HEK293 (cell line): Measurements from ENCODE around the gene ARHGEF35.

Experiments used
- CTCF ChIA-PET: fragments of 350-600 bp; formaldehyde crosslinking; extraction: SDS; loops from one replicate; lab custom pipeline; 2021; ENCODE audit warnings: antibody characterized with exemption; lab: Yijun Ruan, JAX
- POLR2A ChIA-PET: fragments of 300-600 bp; formaldehyde crosslinking; extraction: SDS; loops from one replicate; lab custom pipeline; 2020; ENCODE audit warnings: antibody characterized with exemption, inconsistent platforms; lab: Yijun Ruan, JAX
- H3K27ac ChIP-seq: fragments of 200-500 bp; sonication (Bioruptor generic); 2 replicates; pipeline ENCODE4 v1.5.1; 2014; ENCODE audit warnings: low read depth, low read length, control low read depth, inconsistent platforms; ENCODE audit errors: extremely low read depth
- H3K36me3 ChIP-seq, 2 experiments: fragments of 200-500 bp in 1 of 2; sonication (Bioruptor generic) in 1 of 2; 1 replicate in 1 of 2; 2 replicates in 1 of 2; pipeline ENCODE4 v1.5.1; 2014 to 2017; ENCODE audit warnings: inconsistent platforms in 2 of 2, low read length in 2 of 2; ENCODE audit not compliant: control insufficient read depth in 2 of 2, insufficient read depth in 1 of 2
- H3K4me1 ChIP-seq: fragments of 200-500 bp; sonication (Bioruptor generic); 2 replicates; pipeline ENCODE4 v1.5.1; 2014; ENCODE audit warnings: mild to moderate bottlenecking, low read length, inconsistent platforms; ENCODE audit not compliant: control insufficient read depth, insufficient read depth
- H3K4me3 ChIP-seq: 2 replicates; pipeline ENCODE4 v1.5.1; 2011; ENCODE audit warnings: low read depth, mild to moderate bottlenecking, control low read depth, low read length, moderate library complexity
- H3K9me3 ChIP-seq: fragments of 200-500 bp; sonication (Bioruptor generic); 2 replicates; pipeline ENCODE4 v1.5.1; 2014; ENCODE audit warnings: low read depth, low read length, inconsistent platforms; ENCODE audit not compliant: control insufficient read depth, insufficient read depth
- BCL11B ChIP-seq: fragments of 450-650 bp; formaldehyde crosslinking; IDR thresholded peaks from 2 replicates; pipeline ENCODE4 v1.5.1; 2016; ENCODE audit warnings: low read depth, missing biosample characterization, missing genetic modification characterization
- GLIS2 ChIP-seq: fragments of 450-650 bp; formaldehyde crosslinking; IDR thresholded peaks from 2 replicates; pipeline ENCODE4 v1.5.1; 2016; ENCODE audit warnings: missing biosample characterization, missing genetic modification characterization
- OSR2 ChIP-seq: fragments of 450-650 bp; formaldehyde crosslinking; IDR thresholded peaks from 2 replicates; pipeline ENCODE4 v1.5.1; 2016; ENCODE audit warnings: missing biosample characterization, missing genetic modification characterization
- SCRT2 ChIP-seq: fragments of 450-650 bp; formaldehyde crosslinking; IDR thresholded peaks from 2 replicates; pipeline ENCODE4 v1.5.1; 2016; ENCODE audit warnings: missing biosample characterization, missing genetic modification characterization
- SETDB1 ChIP-seq: IDR thresholded peaks from one replicate; pipeline ENCODE4 v1.6.1; 2017; ENCODE audit warnings: mild to moderate bottlenecking, low read length, moderate library complexity, mixed read lengths; ENCODE audit not compliant: insufficient read length
- SP3 ChIP-seq: fragments of 450-650 bp; formaldehyde crosslinking; IDR thresholded peaks from 2 replicates; pipeline ENCODE4 v1.5.1; 2016; ENCODE audit warnings: missing biosample characterization, missing genetic modification characterization
- SP7 ChIP-seq: fragments of 450-650 bp; formaldehyde crosslinking; IDR thresholded peaks from 2 replicates; pipeline ENCODE4 v1.5.1; 2016; ENCODE audit warnings: missing biosample characterization, missing genetic modification characterization
- TCF7L2 ChIP-seq: IDR thresholded peaks from 2 replicates; pipeline ENCODE4 v1.6.1; 2011; ENCODE audit warnings: low read depth, mild to moderate bottlenecking, inconsistent platforms, low read length, moderate library complexity, borderline replicate concordance
- TRIM28 ChIP-seq: IDR thresholded peaks from 2 replicates; pipeline ENCODE4 v1.6.1; 2011; ENCODE audit warnings: low read length, control low read depth, borderline replicate concordance
- ZNF133 ChIP-seq: fragments of 450-650 bp; formaldehyde crosslinking; IDR thresholded peaks from 2 replicates; pipeline ENCODE4 v1.5.1; 2016; ENCODE audit warnings: missing biosample characterization, missing genetic modification characterization
- ZNF221 ChIP-seq: fragments of 450-650 bp; formaldehyde crosslinking; IDR thresholded peaks from 2 replicates; pipeline ENCODE4 v1.5.1; 2017; ENCODE audit warnings: missing biosample characterization, missing genetic modification characterization, borderline replicate concordance
- ZNF350 ChIP-seq: fragments of 450-650 bp; formaldehyde crosslinking; IDR thresholded peaks from 2 replicates; pipeline ENCODE4 v1.5.0; 2017; ENCODE audit warnings: missing biosample characterization, mild to moderate bottlenecking, missing genetic modification characterization
- ZNF362 ChIP-seq: fragments of 450-650 bp; formaldehyde crosslinking; IDR thresholded peaks from 2 replicates; pipeline ENCODE4 v1.5.1; 2016; ENCODE audit warnings: missing biosample characterization, missing genetic modification characterization
- ZNF433 ChIP-seq: fragments of 450-650 bp; formaldehyde crosslinking; IDR thresholded peaks from 2 replicates; pipeline ENCODE4 v1.5.1; 2016; ENCODE audit warnings: missing biosample characterization, missing genetic modification characterization, low read depth
- ZNF501 ChIP-seq: fragments of 450-650 bp; formaldehyde crosslinking; IDR thresholded peaks from 2 replicates; pipeline ENCODE4 v1.5.1; 2016; ENCODE audit warnings: missing biosample characterization, missing genetic modification characterization
- ZNF518A ChIP-seq: fragments of 450-650 bp; formaldehyde crosslinking; conservative IDR thresholded peaks from 2 replicates; pipeline ENCODE4 v1.5.1; 2016; ENCODE audit warnings: low read depth, missing biosample characterization, missing genetic modification characterization
- ZNF621 ChIP-seq: fragments of 450-650 bp; formaldehyde crosslinking; IDR thresholded peaks from 2 replicates; pipeline ENCODE4 v1.5.1; 2017; ENCODE audit warnings: missing biosample characterization, missing genetic modification characterization
- ZNF660 ChIP-seq: fragments of 450-650 bp; IDR thresholded peaks from 2 replicates; pipeline ENCODE4 v1.5.1; 2018; ENCODE audit warnings: missing biosample characterization, mild to moderate bottlenecking, missing genetic modification characterization
- ZNF791 ChIP-seq: fragments of 450-650 bp; formaldehyde crosslinking; IDR thresholded peaks from 2 replicates; pipeline ENCODE4 v1.5.1; 2016; ENCODE audit warnings: missing biosample characterization, missing genetic modification characterization
- ZSCAN18 ChIP-seq: fragments of 450-650 bp; formaldehyde crosslinking; IDR thresholded peaks from 2 replicates; pipeline ENCODE4 v1.5.1; 2016; ENCODE audit warnings: missing biosample characterization, missing genetic modification characterization
- ZSCAN30 ChIP-seq: fragments of 450-650 bp; IDR thresholded peaks from 2 replicates; pipeline ENCODE4 v1.5.1; 2018; ENCODE audit warnings: missing biosample characterization, mild to moderate bottlenecking, missing genetic modification characterization, moderate library complexity

The ARHGEF35 gene

GRCh38 chr7:144148224-144148827 is 47.3 kb downstream of the ARHGEF35 start:
- POLR2A ChIA-PET: no interaction called here
- no peaks in the 10 kb centered on the region for H3K36me3 ChIP-seq
- no peak overlapping the region for H3K4me3 ChIP-seq
- CTCF ChIA-PET: no interaction called here
- TF ChIP-seq SP3: no peak
- peak; percentile 98 for TF ChIP-seq ZNF791 (tag by site-specific recombination)
- no peak for TF ChIP-seq OSR2 (tag by site-specific recombination)
- TF ChIP-seq ZNF362: no peak
- no peak for TF ChIP-seq ZNF518A (tag by site-specific recombination)
- no peak for TF ChIP-seq SP7
- TF ChIP-seq TRIM28: peak; percentile 99
- TF ChIP-seq SETDB1: peak; percentile 95
- TF ChIP-seq, all 188 proteins: peak for 3
- no peak overlapping the region for H3K27ac ChIP-seq
- no peaks in the 10 kb centered on the region for H3K4me1 ChIP-seq
- no peaks in the 10 kb centered on the region for H3K9me3 ChIP-seq

- CTCF ChIA-PET: no interaction called here
- Histone ChIP-seq H3K9me3 (no peaks in the 10 kb centered on the region), H3K27ac (no peak overlapping the region), H3K36me3 (no peaks in the 10 kb centered on the region), H3K4me3 (no peak overlapping the region), H3K4me1 (no peaks in the 10 kb centered on the region)
- POLR2A ChIA-PET: no interaction called here
- TF ChIP-seq GLIS2 (tag by site-specific recombination) (no peak), ZNF621 (no peak), BCL11B (no peak), ZNF350 (no peak), ZSCAN30 (tag by site-specific recombination) (no peak), ZNF221 (tag by site-specific recombination) (no peak), TCF7L2 (no peak), ZNF133 (tag by site-specific recombination) (no peak), ZNF433 (tag by site-specific recombination) (no peak), TRIM28 (no peak), ZNF501 (tag by site-specific recombination) (no peak), SCRT2 (tag by site-specific recombination) (no peak), ZNF660 (tag by site-specific recombination) (no peak), ZSCAN18 (tag by site-specific recombination) (no peak)
Measured at GRCh38 chr7:144144426-144144825, 51.2 kb downstream of the ARHGEF35 start.
